ENCODE results near the gene PIGB.
"Not testable (repeated sequence)": the region's sequence is repeated elsewhere in the genome, so short reads cannot be mapped to it uniquely, and the experiment has no call there.

The PIGB gene

GRCh38 chr15:55372701-55373440 lies 53.8 kb downstream of the PIGB start:
- DNase-seq (ENCODE audit: low spot score) (no peak), FAIRE-seq (no peak)

- FAIRE-seq (no peak), DNase-seq (ENCODE audit: low spot score) (no peak)
Measured at GRCh38 chr15:55379095-55379494, 60.1 kb downstream of the PIGB start.

- FAIRE-seq (no peak), DNase-seq (ENCODE audit: low spot score) (no peak)
Measured at GRCh38 chr15:55381595-55381994, 62.6 kb downstream of the PIGB start.

GRCh38 chr15:55383687-55384086 lies 64.7 kb downstream of the PIGB start:
- DNase-seq (ENCODE audit: low spot score) (no peak), FAIRE-seq (no peak)

GRCh38 chr15:55387027-55387426 lies 68.0 kb downstream of the PIGB start:
- no peak for FAIRE-seq

GRCh38 chr15:55389264-55389607 lies 70.2 kb downstream of the PIGB start:
- DNase-seq (ENCODE audit: low spot score) (peak; percentile 17), FAIRE-seq (no peak)

More at GRCh38 chr15:55387027-55387426, 68.0 kb downstream of the PIGB start:
- DNase-seq (ENCODE audit: low spot score): no peak

- no peak for DNase-seq (ENCODE audit: low spot score)
- FAIRE-seq: no peak
Measured at GRCh38 chr15:55394694-55395093, 75.7 kb downstream of the PIGB start.

GRCh38 chr15:55398243-55398642 lies 79.2 kb downstream of the PIGB start:
- no peak for DNase-seq (ENCODE audit: low spot score)
- no peak for FAIRE-seq

GRCh38 chr15:55400050-55400449 lies 81.0 kb downstream of the PIGB start:
- DNase-seq (ENCODE audit: low spot score); FAIRE-seq: not testable (repeated sequence)

GRCh38 chr15:55401786-55402246 lies 82.8 kb downstream of the PIGB start:
- no peak for FAIRE-seq
- DNase-seq (ENCODE audit: low spot score): no peak

- DNase-seq (ENCODE audit: low spot score): no peak
- FAIRE-seq: no peak
Measured at GRCh38 chr15:55402707-55403106, 83.7 kb downstream of the PIGB start.

- FAIRE-seq (no peak), DNase-seq (ENCODE audit: low spot score) (no peak)
Measured at GRCh38 chr15:55403531-55403930, 84.5 kb downstream of the PIGB start.

Data from urothelium cell line (cell line).